ENCODE data around the gene PPP1R16B. TPM values are rescaled to one million over a fixed set of nuclear protein-coding genes. Genes with fewer than 3 reads are reported as not detected.

PPP1R16B gene
- total and polyA plus RNA-seq, 2 of the 8 experiments (the other 6 are each of a cell fraction or from before 2014, with no cell fraction given) = 2.6 to 8.9 TPM

GRCh38 chr20:38838326-38838725, 32.8 kb downstream of the PPP1R16B start (continued):
- TF ChIP-seq CTCF (IDR thresholded peaks at IDR 0.05; ENCODE audit: control extremely low read depth in 1 of 3, insufficient read depth in 1 of 3, low read depth in 1 of 3, low read length in 3 of 3) = no peak
- TF ChIP-seq TBP (IDR thresholded peaks at IDR 0.05; ENCODE audit: low read depth, low read length) = no peak
